K562 (cell line): ENCODE data around the gene ANAPC5. TPM values are rescaled to one million over a fixed set of nuclear protein-coding genes. Genes with fewer than 3 reads are reported as not detected.
A peak's percentile ranks its signal among the peaks of the same experiment; 100 is the strongest.

Experiments
- CBX1 ChIP-seq: sonication (generic); IDR thresholded peaks from 2 replicates; pipeline ENCODE4 v1.6.1; 2016; ENCODE audit warnings: antibody characterized with exemption, low read depth, mild to moderate bottlenecking
- FOXA3 ChIP-seq, 2 experiments: fragments of 450-650 bp in 1 of 2; sonication (generic) in 1 of 2; formaldehyde crosslinking; IDR thresholded peaks in 1 of 2; conservative IDR thresholded peaks in 1 of 2; 2 replicates each; pipeline versions ENCODE4 v1.4.0 to v1.8.0; 2020 to 2022; ENCODE audit warnings: mild to moderate bottlenecking in 2 of 2, missing genetic modification reagents in 1 of 2
- MTA3 ChIP-seq: fragments of 450-650 bp; formaldehyde crosslinking; IDR thresholded peaks from 2 replicates; pipeline ENCODE4 v1.6.1; 2017; ENCODE audit warnings: mild to moderate bottlenecking, borderline replicate concordance
- POLR2AphosphoS5 ChIP-seq: IDR thresholded peaks from 2 replicates; pipeline ENCODE4 v1.6.1; 2011; ENCODE audit warnings: mild to moderate bottlenecking, low read depth, low read length, moderate library complexity; ENCODE audit not compliant: control insufficient read depth, insufficient read depth
- ZFP1 ChIP-seq: fragments of 450-650 bp; formaldehyde crosslinking; IDR thresholded peaks from 2 replicates; pipeline ENCODE4 v1.4.0; 2020; ENCODE audit warnings: mild to moderate bottlenecking, mixed read lengths
- ZNF444 ChIP-seq: fragments of 250-450 bp; sonication (Bioruptor Pico); IDR thresholded peaks from 2 replicates; pipeline ENCODE4 v1.4.0; 2020; ENCODE audit warnings: mild to moderate bottlenecking, moderate library complexity
- polyA plus RNA-seq, 8 experiments: library from polyadenylated mRNA; depleted of rRNA in 4 of 8; stranded (reverse) in 5 of 8; unstranded in 3 of 8; fragments of >200 nt; fragmentation: Nextera tagmentation in 2 of 8; fragmentation: Illumina TruSeq in 1 of 8; extraction: Ambion mirVana in 2 of 8; extraction: Trizol in 1 of 8; gene quantifications; 2 replicates each; pipeline versions ENCODE4 v1.2.1 to v1.2.3, GENCODE V29; 2011 to 2014; ENCODE audit warnings: inconsistent platforms in 1 of 8, missing spikeins in 1 of 8
- total RNA-seq, 7 experiments: library from RNA; depleted of rRNA in 6 of 7; stranded (reverse); fragments of >200 nt in 6 of 7; fragmentation: Illumina TruSeq in 2 of 7; extraction: Trizol in 2 of 7; gene quantifications; 2 replicates each; pipeline versions ENCODE4 v1.2.1 to v1.2.3, GENCODE V29; 2011 to 2021; ENCODE audit warnings: low replicate concordance in 1 of 7
- TF ChIP-seq, protein P1 (sequence below): fragments of 450-650 bp; IDR thresholded peaks from 2 replicates; pipeline ENCODE4 v1.6.1; 2016; ENCODE audit warnings: mild to moderate bottlenecking, moderate library complexity

Gene ANAPC5
- total and polyA plus RNA-seq, 9 of the 15 experiments (the other 6 are each of a cell fraction or from before 2014, with no cell fraction given) = 136 to 315 (median 197) TPM

DNA sequence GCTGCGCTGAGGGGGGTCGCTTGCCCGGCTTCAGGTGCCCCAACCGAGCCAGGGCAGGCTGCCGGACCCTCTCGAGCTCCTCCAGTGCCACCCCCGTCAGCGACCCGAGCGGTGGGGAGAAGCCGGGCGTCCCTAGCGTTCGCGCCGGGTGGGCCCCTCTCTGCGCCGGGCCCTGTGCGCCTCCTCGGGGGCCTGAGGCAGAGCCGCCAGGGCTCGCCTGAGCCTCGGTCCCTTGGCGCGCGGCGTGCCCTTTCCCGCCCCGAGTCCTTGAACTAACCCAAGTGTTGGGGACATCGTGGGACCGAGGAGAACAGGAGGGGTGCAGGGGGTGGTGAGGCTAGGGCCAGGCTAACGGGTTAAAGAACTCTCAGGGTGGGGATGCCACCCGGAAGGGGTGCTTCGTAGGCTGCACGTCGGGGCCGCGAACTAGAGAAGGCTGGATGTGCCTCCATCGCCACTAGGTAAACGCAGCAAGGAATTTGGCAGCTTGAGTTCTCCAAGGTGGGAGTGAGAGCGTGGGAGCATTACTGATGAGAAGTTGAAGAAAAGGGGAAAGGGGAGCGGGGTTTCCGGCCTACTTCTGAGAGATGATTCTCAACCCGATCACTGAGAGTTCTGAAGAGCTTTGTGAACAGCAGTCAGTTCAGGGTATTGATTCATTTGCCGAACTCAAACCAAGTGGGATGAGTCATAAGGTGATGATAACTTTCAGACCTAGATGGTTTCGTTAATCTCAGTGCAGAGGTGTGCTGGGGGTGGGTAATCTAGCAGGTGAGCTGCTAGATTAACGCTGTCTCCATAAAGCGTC lies 48.3 kb upstream of the ANAPC5 start (continued):
- TF ChIP-seq, protein P1, sequence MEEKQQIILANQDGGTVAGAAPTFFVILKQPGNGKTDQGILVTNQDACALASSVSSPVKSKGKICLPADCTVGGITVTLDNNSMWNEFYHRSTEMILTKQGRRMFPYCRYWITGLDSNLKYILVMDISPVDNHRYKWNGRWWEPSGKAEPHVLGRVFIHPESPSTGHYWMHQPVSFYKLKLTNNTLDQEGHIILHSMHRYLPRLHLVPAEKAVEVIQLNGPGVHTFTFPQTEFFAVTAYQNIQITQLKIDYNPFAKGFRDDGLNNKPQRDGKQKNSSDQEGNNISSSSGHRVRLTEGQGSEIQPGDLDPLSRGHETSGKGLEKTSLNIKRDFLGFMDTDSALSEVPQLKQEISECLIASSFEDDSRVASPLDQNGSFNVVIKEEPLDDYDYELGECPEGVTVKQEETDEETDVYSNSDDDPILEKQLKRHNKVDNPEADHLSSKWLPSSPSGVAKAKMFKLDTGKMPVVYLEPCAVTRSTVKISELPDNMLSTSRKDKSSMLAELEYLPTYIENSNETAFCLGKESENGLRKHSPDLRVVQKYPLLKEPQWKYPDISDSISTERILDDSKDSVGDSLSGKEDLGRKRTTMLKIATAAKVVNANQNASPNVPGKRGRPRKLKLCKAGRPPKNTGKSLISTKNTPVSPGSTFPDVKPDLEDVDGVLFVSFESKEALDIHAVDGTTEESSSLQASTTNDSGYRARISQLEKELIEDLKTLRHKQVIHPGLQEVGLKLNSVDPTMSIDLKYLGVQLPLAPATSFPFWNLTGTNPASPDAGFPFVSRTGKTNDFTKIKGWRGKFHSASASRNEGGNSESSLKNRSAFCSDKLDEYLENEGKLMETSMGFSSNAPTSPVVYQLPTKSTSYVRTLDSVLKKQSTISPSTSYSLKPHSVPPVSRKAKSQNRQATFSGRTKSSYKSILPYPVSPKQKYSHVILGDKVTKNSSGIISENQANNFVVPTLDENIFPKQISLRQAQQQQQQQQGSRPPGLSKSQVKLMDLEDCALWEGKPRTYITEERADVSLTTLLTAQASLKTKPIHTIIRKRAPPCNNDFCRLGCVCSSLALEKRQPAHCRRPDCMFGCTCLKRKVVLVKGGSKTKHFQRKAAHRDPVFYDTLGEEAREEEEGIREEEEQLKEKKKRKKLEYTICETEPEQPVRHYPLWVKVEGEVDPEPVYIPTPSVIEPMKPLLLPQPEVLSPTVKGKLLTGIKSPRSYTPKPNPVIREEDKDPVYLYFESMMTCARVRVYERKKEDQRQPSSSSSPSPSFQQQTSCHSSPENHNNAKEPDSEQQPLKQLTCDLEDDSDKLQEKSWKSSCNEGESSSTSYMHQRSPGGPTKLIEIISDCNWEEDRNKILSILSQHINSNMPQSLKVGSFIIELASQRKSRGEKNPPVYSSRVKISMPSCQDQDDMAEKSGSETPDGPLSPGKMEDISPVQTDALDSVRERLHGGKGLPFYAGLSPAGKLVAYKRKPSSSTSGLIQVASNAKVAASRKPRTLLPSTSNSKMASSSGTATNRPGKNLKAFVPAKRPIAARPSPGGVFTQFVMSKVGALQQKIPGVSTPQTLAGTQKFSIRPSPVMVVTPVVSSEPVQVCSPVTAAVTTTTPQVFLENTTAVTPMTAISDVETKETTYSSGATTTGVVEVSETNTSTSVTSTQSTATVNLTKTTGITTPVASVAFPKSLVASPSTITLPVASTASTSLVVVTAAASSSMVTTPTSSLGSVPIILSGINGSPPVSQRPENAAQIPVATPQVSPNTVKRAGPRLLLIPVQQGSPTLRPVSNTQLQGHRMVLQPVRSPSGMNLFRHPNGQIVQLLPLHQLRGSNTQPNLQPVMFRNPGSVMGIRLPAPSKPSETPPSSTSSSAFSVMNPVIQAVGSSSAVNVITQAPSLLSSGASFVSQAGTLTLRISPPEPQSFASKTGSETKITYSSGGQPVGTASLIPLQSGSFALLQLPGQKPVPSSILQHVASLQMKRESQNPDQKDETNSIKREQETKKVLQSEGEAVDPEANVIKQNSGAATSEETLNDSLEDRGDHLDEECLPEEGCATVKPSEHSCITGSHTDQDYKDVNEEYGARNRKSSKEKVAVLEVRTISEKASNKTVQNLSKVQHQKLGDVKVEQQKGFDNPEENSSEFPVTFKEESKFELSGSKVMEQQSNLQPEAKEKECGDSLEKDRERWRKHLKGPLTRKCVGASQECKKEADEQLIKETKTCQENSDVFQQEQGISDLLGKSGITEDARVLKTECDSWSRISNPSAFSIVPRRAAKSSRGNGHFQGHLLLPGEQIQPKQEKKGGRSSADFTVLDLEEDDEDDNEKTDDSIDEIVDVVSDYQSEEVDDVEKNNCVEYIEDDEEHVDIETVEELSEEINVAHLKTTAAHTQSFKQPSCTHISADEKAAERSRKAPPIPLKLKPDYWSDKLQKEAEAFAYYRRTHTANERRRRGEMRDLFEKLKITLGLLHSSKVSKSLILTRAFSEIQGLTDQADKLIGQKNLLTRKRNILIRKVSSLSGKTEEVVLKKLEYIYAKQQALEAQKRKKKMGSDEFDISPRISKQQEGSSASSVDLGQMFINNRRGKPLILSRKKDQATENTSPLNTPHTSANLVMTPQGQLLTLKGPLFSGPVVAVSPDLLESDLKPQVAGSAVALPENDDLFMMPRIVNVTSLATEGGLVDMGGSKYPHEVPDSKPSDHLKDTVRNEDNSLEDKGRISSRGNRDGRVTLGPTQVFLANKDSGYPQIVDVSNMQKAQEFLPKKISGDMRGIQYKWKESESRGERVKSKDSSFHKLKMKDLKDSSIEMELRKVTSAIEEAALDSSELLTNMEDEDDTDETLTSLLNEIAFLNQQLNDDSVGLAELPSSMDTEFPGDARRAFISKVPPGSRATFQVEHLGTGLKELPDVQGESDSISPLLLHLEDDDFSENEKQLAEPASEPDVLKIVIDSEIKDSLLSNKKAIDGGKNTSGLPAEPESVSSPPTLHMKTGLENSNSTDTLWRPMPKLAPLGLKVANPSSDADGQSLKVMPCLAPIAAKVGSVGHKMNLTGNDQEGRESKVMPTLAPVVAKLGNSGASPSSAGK = peak; percentile 54
- TF ChIP-seq CBX1 = 0 out of 2 replicates have a peak, but pooled peaks have one; percentile 51
- TF ChIP-seq MTA3 = 0 out of 2 replicates have a peak, but pooled peaks have one; percentile 3
- no peak for TF ChIP-seq ZNF444 (CRISPR knock-in tag)
- TF ChIP-seq POLR2AphosphoS5 = peak; percentile 30; the same call in 1 of the 2 replicates
- no peak for TF ChIP-seq ZFP1
- peak in 1 of 2 experiments; percentile 14; a peak in 1 of 4 replicates for TF ChIP-seq FOXA3 (CRISPR knock-in tag; conservative IDR thresholded peaks at IDR 0.05 in 1 of 2, IDR thresholded peaks at IDR 0.05 in 1 of 2)
